SK-N-SH treated with all-trans-retinoic acid at 6 μM for 48 hours (cell line): Measurements from ENCODE around the gene PLCL2.

Experiments used
- ATAC-seq: fragments of 200-7000 bp; cut with Tn5 transposase; 3 replicates; pipeline ENCODE4 v1.9.1; 2020; ENCODE audit warnings: mild to moderate bottlenecking, moderate library complexity
- ARNTL ChIP-seq: fragments of 450-650 bp; formaldehyde crosslinking; IDR thresholded peaks from 2 replicates; pipeline ENCODE4 v1.5.0; 2020; ENCODE audit warnings: low read depth, mild to moderate bottlenecking, moderate library complexity, borderline replicate concordance
- CREB5 ChIP-seq: fragments of 250-450 bp; sonication (Bioruptor Pico); IDR thresholded peaks from 2 replicates; pipeline ENCODE4 v1.5.1; 2020; ENCODE audit warnings: low read depth, mild to moderate bottlenecking, moderate library complexity
- CSDC2 ChIP-seq: fragments of 250-450 bp; sonication (Bioruptor Pico); IDR thresholded peaks from 2 replicates; pipeline ENCODE4 v1.5.0; 2020; ENCODE audit warnings: mild to moderate bottlenecking, moderate library complexity
- ESRRG ChIP-seq: fragments of 250-450 bp; sonication (Bioruptor Pico); IDR thresholded peaks from 2 replicates; pipeline ENCODE4 v1.6.1; 2021; ENCODE audit warnings: mild to moderate bottlenecking
- GLIS3 ChIP-seq: fragments of 250-450 bp; sonication (Bioruptor Pico); IDR thresholded peaks from 2 replicates; pipeline ENCODE4 v1.5.0; 2020; ENCODE audit warnings: mild to moderate bottlenecking, moderate library complexity
- ISL1 ChIP-seq: fragments of 250-450 bp; sonication (Bioruptor Pico); IDR thresholded peaks from 2 replicates; pipeline ENCODE4 v2.1.2; 2022; ENCODE audit warnings: mild to moderate bottlenecking, moderate library complexity
- OSR1 ChIP-seq: fragments of 250-450 bp; sonication (Bioruptor Pico); IDR thresholded peaks from 2 replicates; pipeline ENCODE4 v1.8.0; 2022; ENCODE audit warnings: moderate library complexity, mild to moderate bottlenecking, inconsistent platforms
- PATZ1 ChIP-seq: fragments of 250-450 bp; sonication (Bioruptor Pico); IDR thresholded peaks from 2 replicates; pipeline ENCODE4 v1.8.0; 2020; ENCODE audit warnings: mild to moderate bottlenecking, moderate library complexity, borderline replicate concordance
- POU6F1 ChIP-seq: fragments of 250-450 bp; sonication (Bioruptor Pico); IDR thresholded peaks from 2 replicates; pipeline ENCODE4 v1.8.0; 2021; ENCODE audit warnings: low read depth, mild to moderate bottlenecking, moderate library complexity, borderline replicate concordance
- PPARA ChIP-seq: fragments of 250-450 bp; sonication (Bioruptor Pico); IDR thresholded peaks from 2 replicates; pipeline ENCODE4 v1.5.0; 2020; ENCODE audit warnings: mild to moderate bottlenecking, borderline replicate concordance
- RARB ChIP-seq: fragments of 250-450 bp; sonication (Bioruptor Pico); IDR thresholded peaks from 2 replicates; pipeline ENCODE4 v1.8.0; 2021; ENCODE audit warnings: mild to moderate bottlenecking, moderate library complexity
- SNAI2 ChIP-seq: fragments of 250-450 bp; sonication (Bioruptor Pico); IDR thresholded peaks from 2 replicates; pipeline ENCODE4 v1.5.0; 2020; ENCODE audit warnings: mild to moderate bottlenecking, moderate library complexity
- TCF4 ChIP-seq: fragments of 250-450 bp; sonication (Bioruptor Pico); IDR thresholded peaks from 2 replicates; pipeline ENCODE4 v1.8.0; 2021; ENCODE audit warnings: mild to moderate bottlenecking, moderate library complexity, borderline replicate concordance
- TOX ChIP-seq: fragments of 250-450 bp; sonication (Bioruptor Pico); IDR thresholded peaks from 2 replicates; pipeline ENCODE4 v1.8.0; 2021; ENCODE audit warnings: mild to moderate bottlenecking, moderate library complexity, borderline replicate concordance
- ZC3H10 ChIP-seq: fragments of 250-450 bp; sonication (Bioruptor Pico); IDR thresholded peaks from 2 replicates; pipeline ENCODE4 v1.5.1; 2021; ENCODE audit warnings: mild to moderate bottlenecking, moderate library complexity
- ZFP30 ChIP-seq: fragments of 450-650 bp; formaldehyde crosslinking; IDR thresholded peaks from 2 replicates; pipeline ENCODE4 v1.5.0; 2022; ENCODE audit warnings: mild to moderate bottlenecking, moderate library complexity
- ZNF565 ChIP-seq: fragments of 450-650 bp; formaldehyde crosslinking; conservative IDR thresholded peaks from 2 replicates; pipeline ENCODE4 v1.5.0; 2020; ENCODE audit warnings: low read depth, mild to moderate bottlenecking, moderate library complexity
- ZNF70 ChIP-seq: fragments of 450-650 bp; formaldehyde crosslinking; IDR thresholded peaks from 2 replicates; pipeline ENCODE4 v1.5.0; 2020; ENCODE audit warnings: mild to moderate bottlenecking, moderate library complexity
- ZNF8 ChIP-seq: fragments of 450-650 bp; formaldehyde crosslinking; IDR thresholded peaks from 2 replicates; pipeline ENCODE4 v1.5.0; 2020; ENCODE audit warnings: mild to moderate bottlenecking, moderate library complexity
- TF ChIP-seq, protein P1 (sequence below): fragments of 250-450 bp; sonication (Bioruptor Pico); IDR thresholded peaks from 2 replicates; pipeline ENCODE4 v1.5.0; 2020; ENCODE audit warnings: mild to moderate bottlenecking, moderate library complexity
- TF ChIP-seq, protein P2 (sequence below): fragments of 250-450 bp; sonication (Bioruptor Pico); IDR thresholded peaks from 2 replicates; pipeline ENCODE4 v1.5.1; 2021; ENCODE audit warnings: mild to moderate bottlenecking, moderate library complexity

The PLCL2 gene

GRCh38 chr3:17087509-17087908, 202.8 kb downstream of the PLCL2 start:
- TF ChIP-seq TOX (CRISPR knock-in tag) (no peak), OSR1 (CRISPR knock-in tag) (no peak), RARB (no peak), ESRRG (no peak), POU6F1 (CRISPR knock-in tag) (no peak), GLIS3 (CRISPR knock-in tag) (no peak), ZFP30 (CRISPR knock-in tag) (no peak), PATZ1 (CRISPR knock-in tag) (no peak), PPARA (CRISPR knock-in tag) (no peak), ARNTL (CRISPR knock-in tag) (no peak), ZNF565 (CRISPR knock-in tag) (no peak), TCF4 (no peak), SNAI2 (CRISPR knock-in tag) (no peak), CREB5 (CRISPR knock-in tag) (no peak), ZC3H10 (CRISPR knock-in tag) (no peak)
- TF ChIP-seq, protein P1, sequence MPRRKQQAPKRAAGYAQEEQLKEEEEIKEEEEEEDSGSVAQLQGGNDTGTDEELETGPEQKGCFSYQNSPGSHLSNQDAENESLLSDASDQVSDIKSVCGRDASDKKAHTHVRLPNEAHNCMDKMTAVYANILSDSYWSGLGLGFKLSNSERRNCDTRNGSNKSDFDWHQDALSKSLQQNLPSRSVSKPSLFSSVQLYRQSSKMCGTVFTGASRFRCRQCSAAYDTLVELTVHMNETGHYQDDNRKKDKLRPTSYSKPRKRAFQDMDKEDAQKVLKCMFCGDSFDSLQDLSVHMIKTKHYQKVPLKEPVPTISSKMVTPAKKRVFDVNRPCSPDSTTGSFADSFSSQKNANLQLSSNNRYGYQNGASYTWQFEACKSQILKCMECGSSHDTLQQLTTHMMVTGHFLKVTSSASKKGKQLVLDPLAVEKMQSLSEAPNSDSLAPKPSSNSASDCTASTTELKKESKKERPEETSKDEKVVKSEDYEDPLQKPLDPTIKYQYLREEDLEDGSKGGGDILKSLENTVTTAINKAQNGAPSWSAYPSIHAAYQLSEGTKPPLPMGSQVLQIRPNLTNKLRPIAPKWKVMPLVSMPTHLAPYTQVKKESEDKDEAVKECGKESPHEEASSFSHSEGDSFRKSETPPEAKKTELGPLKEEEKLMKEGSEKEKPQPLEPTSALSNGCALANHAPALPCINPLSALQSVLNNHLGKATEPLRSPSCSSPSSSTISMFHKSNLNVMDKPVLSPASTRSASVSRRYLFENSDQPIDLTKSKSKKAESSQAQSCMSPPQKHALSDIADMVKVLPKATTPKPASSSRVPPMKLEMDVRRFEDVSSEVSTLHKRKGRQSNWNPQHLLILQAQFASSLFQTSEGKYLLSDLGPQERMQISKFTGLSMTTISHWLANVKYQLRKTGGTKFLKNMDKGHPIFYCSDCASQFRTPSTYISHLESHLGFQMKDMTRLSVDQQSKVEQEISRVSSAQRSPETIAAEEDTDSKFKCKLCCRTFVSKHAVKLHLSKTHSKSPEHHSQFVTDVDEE, result no peak
- TF ChIP-seq, protein P2, sequence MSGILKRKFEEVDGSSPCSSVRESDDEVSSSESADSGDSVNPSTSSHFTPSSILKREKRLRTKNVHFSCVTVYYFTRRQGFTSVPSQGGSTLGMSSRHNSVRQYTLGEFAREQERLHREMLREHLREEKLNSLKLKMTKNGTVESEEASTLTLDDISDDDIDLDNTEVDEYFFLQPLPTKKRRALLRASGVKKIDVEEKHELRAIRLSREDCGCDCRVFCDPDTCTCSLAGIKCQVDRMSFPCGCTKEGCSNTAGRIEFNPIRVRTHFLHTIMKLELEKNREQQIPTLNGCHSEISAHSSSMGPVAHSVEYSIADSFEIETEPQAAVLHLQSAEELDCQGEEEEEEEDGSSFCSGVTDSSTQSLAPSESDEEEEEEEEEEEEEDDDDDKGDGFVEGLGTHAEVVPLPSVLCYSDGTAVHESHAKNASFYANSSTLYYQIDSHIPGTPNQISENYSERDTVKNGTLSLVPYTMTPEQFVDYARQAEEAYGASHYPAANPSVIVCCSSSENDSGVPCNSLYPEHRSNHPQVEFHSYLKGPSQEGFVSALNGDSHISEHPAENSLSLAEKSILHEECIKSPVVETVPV (CRISPR knock-in tag), result no peak
- ATAC-seq, result no peak

DNA sequence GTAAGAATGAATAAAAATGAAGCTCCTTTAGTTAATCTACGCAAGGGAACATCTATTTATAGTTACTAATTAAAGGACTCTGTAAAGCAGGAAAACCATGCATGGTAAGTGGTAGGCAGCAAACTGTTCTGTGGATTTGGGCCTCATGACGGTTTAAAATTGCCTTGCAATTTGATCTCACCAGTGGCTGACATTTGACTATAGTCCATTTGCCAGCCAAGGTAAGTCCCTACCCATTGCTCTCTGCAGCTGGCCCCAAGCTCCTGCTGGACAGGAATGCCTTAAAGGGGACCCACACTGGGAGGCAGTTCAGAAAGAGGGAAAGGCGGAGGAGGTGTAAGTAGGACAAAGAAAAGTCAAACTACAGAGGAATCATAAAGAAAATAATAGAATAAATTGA, 203.3 kb downstream of the PLCL2 start:
- no peak for TF ChIP-seq ZNF8 (CRISPR knock-in tag)
- no peak for TF ChIP-seq TCF4
- TF ChIP-seq ZNF565 (CRISPR knock-in tag), result no peak
- no peak for TF ChIP-seq ZNF70 (CRISPR knock-in tag)
- TF ChIP-seq ZC3H10 (CRISPR knock-in tag), result no peak
- TF ChIP-seq OSR1 (CRISPR knock-in tag), result no peak
- no peak for TF ChIP-seq ISL1 (CRISPR knock-in tag)
- TF ChIP-seq, all 23 proteins: peak for 0
- ATAC-seq, result no peak

DNA sequence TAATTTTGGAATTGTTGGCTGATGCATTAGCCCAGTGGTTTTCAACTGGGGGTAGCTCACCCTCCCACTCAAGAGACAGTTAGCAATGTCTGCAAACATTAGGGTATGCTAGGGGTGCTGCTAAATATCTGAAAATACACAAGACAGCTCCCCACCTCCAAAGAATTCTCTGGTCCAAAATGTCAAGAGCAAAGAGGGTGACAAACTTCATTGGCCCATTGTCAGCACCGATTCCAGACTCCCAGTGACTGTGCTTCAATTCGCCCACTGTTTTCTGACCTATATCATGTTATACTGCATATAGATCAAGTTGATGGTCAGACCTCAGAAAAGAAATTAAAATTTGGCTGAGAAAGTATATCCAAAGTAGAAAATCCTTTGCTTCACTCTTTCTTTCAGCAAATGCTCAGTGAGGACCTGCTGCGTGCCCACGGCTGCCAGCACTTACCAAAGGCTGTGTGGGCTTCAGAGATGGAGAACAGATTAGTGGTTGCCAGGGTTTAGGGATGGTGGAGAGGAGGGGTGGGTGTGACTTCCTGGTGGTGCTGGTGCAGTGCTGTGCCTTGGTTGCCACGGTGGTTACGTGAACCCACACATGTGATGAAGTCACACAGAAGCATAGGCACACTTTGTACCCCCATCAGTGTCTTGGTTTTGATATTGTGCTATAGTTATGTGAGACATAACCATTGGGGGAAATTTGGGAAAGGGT, 204.0 kb downstream of the PLCL2 start:
- TF ChIP-seq CSDC2 (CRISPR knock-in tag) (no peak), SNAI2 (CRISPR knock-in tag) (no peak)
- ATAC-seq, result no peak
